Hematopoietic multipotent progenitor cell treated with erythropoietin and hydrocortisone succinate and interleukin-3 and kit ligand, for 15 days (in vitro differentiated cells): Measurements from ENCODE around the gene UPF1.

Source experiments
- DNase-seq: peaks from one replicate; pipeline ENCODE4 v3.0.0-alpha.2; 2015; ENCODE audit warnings: low spot score

The UPF1 gene

GRCh38 chr19:18857223-18857622 lies 25.5 kb downstream of the UPF1 start:
- no peak for DNase-seq

DNA sequence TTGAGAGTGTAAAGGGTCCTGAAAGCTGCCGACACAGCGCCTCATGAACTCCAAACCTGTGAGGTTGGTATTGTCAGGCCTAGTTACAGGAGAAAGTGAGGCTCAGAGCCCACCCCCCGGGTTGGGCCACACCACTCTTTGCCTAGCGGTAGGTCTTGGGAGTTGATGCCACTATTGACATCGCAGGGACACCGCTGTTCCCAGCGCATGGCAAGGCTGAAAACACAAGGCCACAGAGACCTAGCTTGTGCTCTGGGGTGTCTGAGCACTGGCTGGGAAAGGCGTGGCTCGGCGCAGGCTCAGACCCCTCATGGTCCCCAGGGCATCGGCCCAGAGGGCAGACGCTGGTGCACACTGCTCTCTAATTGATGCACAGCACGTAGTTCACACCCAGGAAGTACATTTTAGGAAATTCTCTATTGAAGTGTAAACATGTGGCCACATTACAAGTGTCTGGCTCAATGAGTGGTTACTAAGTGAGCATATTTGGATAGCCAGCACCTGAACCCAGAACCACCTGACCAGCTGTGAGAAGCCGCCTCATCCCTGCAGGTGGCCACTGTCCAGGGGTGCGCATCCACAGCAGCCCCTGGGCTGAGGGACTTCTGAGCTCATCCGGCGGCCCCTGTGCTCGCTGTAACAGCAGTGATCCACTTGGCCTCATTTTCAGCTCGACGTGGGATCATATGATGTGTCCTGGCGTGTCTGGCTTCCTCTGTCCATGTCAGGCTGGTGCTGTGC lies 27.3 kb downstream of the UPF1 start:
- DNase-seq = no peak

DNA sequence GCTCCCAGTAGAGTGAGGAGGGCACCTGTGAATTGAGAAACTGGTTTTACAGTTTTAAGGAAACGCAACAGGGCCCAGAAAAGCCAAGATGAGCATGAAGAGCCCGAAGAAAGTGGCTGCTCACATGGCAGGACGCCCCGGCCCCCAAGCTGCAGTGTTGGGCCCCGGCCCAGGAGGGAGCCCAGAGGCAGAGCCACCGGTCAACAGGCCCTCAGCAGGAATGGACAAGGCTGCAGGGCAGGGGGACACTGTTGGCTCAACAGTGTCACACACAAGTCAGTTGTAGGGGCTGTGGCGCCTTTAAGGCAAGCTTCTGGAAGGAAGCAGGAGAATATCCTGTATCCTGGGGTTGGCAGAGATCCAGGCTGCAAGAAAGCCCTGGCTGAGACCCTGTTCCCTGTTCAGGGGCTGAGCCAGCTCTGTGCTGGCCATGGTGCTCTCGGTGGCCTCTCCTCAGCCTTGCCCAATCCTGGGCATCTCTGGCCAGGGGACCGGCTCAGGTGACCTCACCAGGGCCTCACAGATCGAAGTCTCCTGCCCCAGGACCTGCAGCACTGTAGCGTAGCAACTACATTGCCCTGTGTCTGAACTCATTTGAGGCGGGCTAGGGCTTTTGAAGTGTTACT lies 28.0 kb downstream of the UPF1 start:
- no peak for DNase-seq

- DNase-seq = no peak
These were observed 28.5 kb downstream of the UPF1 start for GRCh38 chr19:18860302-18860700.

- DNase-seq = no peak
These were observed 29.0 kb downstream of the UPF1 start for GRCh38 chr19:18860725-18861124.

DNA sequence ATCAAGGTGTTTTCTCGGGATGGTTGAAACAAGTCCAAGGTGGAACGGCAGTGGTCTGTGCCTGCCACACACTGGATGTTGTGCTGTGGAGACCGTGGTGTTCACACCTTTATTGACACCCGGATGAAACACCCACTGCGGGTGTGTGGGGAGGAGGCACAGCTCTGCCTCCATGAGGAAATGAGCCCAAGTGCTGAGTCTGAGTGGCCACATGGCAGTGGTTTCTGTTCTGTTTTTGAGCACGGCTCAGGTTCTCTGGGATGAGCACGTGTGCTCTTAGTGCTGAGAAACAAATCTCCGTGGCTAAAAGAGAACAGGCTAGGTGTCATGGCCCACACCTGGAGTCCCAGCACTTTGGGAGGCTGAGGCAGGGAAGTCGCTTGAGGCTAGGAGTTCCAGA lies 29.5 kb downstream of the UPF1 start:
- no peak for DNase-seq

GRCh38 chr19:18861917-18862316 lies 30.2 kb downstream of the UPF1 start:
- DNase-seq = no peak

- DNase-seq = no peak
These were observed 31.4 kb downstream of the UPF1 start for GRCh38 chr19:18862976-18863842.

DNA sequence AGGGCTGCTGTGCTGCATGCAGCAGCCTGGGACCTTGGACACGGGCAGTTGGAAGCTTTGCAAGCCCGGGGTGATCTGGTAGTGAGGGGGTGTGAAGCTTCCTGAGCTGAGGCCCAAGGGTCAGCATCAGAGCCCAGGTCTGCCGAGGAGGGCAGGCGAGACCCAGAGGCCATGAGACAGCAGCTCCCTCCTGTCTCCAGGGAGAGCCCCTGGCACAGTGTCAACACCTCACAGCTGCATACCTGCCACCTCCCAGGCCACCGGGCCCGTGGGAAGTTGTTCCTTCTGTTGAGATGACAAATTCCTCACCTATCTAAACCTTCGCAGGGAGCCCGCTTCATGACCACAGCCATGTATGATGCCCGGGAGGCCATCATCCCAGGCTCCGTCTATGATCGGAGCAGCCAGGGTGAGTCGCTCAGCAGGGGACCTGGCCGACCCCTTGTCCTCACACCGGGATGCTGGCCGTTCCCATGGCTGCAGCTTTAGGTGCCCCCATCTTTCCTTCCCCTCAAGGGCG lies 32.1 kb downstream of the UPF1 start:
- DNase-seq = no peak

GRCh38 chr19:18865106-18865972 lies 33.6 kb downstream of the UPF1 start:
- no peak for DNase-seq

DNA sequence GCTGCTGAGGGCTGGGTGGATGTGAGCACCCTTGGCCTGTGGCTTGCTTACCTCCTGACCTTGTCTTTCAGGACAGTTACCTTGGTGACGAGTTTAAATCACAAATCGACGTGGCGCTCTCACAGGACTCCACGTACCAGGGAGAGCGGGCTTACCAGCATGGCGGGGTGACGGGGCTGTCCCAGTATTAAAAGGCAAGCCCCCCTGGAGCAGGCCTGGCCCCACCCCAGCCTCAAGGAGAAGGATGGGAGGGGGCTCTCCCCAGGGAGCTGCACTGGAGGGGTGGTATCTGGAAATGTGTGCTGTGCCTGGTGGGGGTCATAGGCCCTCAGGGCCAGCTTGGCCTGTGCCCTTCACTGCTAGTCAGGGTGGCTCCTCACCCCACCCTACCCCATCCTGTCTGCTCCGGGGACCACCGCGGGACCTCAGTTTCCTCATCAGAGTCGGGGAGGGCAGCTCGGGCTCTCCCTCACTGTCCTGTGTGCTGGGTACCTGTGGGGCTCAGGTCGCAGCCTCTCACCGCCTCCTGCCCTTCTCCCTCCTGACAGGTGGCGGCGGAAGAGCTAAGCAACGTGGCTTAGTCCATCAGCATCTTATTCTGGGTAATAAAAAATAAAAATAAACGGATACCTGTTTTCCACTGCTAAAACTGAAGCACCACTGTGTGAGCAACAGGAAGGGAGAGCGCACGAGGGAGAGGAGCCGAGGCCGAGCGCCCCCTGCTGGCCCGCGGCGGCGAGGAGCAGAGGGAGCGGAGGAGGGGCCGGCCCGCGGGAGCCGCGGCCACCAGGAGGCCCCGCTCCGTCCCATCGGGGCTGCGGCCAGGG lies 34.4 kb downstream of the UPF1 start:
- DNase-seq = peak; percentile 73

GRCh38 chr19:18866800-18867123 lies 35.0 kb downstream of the UPF1 start:
- DNase-seq = no peak

- DNase-seq = no peak
These were observed 35.4 kb downstream of the UPF1 start for GRCh38 chr19:18867199-18867598.

DNA sequence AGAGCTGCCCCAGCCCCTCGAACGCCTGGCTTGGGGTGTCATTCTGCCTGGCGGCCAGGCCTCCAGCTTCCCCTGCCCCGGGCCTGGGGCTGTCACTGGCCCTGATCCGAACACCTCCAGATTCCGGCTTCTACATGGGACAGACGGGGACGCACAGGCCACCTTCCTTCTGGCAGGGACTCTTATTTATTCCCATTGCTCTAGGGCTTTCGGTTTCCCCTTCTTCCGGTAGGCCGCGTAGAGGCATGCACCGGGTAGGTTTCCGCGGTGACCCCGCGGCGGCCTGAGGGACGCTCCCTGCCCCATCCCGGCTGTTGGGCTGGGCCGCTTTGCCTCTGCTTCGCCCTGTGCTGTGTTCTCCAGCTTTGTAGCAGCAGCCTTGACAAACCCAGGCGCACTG lies 36.0 kb downstream of the UPF1 start:
- no peak for DNase-seq

GRCh38 chr19:18868380-18869022 lies 36.7 kb downstream of the UPF1 start:
- no peak for DNase-seq

DNA sequence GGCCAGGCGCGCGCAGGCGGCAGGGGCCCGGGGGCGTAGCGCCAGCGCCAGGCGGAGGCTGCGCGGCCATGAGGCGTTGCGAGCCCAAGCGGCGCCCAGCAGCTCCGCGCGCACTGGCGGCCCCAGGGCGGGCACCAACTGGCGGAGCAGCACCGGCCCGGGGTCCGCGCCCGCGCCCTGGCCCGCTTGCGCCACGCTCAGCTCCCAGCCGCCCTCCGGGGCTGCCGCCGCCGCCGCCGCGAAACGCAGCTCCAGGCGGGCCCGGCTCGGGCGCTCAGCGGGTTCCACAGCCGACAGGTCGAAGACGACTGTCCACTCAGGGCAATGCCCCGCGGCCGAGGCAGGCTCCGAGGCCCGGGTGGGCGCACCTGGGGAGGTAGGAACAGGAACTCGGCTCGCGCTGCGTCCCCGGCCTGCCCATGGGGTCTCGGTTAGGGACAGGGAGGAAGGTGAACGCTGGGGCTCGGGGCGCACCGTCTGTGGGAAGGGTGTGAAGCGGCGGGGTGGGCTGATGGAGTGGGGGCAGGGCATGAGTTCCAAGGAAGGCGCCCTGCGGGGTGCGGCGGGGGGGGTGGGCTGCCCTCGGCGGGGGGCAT lies 37.4 kb downstream of the UPF1 start:
- DNase-seq = no peak

DNA sequence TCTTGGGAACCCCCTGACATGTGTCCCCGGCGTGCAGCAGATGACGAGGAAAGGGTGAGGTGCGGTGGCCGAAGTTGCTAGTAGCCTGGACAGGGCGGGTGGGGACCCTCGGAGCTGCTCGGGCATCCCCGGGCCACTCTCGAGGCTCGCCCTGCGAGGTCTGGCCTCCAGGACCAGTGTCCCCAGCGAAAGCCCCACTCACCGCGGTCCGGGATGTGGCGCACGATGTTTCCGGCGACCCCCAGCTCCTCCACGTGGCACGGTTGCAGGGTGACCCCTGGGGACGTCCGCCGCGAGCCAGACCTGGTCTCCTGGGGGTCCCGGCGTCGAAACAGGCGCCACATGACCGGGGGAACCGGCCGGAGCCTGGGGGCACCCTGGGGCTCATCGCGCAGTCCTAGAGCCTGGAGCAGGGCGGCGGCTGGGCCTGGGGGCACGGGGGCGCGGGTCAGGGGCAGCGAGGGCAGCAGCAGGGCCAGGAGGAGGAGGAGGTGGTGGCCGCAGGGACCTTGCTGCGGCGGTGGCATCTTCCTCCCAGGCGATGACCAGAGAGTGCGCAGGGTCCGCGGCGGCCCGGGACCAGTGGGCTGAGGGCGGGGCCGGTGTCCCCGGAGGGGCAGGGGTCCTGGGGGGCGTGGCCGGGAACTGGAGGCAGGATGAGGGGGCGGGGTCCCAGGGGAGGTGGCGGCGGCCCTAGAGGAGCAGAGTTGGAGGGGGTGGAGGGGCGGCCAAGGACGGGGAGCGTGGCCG lies 38.2 kb downstream of the UPF1 start:
- DNase-seq = no peak

GRCh38 chr19:18870531-18871172 lies 38.9 kb downstream of the UPF1 start:
- DNase-seq = no peak

DNA sequence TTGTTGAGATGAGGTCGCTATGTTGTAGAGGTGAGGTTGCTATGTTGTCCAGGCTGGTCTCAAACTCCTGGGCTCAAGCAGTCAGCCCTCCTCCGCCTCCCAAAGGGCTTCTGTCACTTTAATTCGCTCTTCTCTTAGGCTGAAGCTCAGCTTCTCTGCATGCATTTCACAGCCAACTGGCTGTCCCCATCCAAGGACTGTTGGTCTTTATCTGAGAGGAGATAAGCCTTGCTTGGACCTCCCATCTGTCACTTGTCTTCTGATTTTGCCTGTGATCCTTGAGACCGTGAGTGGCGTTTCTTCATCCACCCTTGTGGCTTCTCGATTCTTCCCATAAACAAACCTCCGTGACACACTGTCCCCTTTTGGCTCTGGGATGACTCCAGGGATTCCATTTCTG lies 39.8 kb downstream of the UPF1 start:
- DNase-seq = no peak
